GM18508 (cell line): Measurements from ENCODE around the gene DMD.
"Not testable (repeated sequence)": the region's sequence is repeated elsewhere in the genome, so short reads cannot be mapped to it uniquely, and the experiment has no call there.

Source experiments
- ATAC-seq: cut with Tn5 transposase; IDR thresholded peaks from one replicate; pipeline ENCODE4 v1.9.1; 2021; ENCODE audit warnings: moderate number of reproducible peaks; ENCODE audit not compliant: insufficient read depth, unreplicated experiment

The DMD gene

GRCh38 chrX:32873786-32874185, 337.6 kb downstream of the DMD start:
- ATAC-seq, result no peak

GRCh38 chrX:32871636-32872035, 339.7 kb downstream of the DMD start:
- ATAC-seq, result no peak

GRCh38 chrX:32868524-32868895, 342.8 kb downstream of the DMD start:
- ATAC-seq, result no peak

- ATAC-seq, result no peak
Observed at GRCh38 chrX:32867781-32868523, 343.4 kb downstream of the DMD start.

GRCh38 chrX:32852203-32852602, 359.1 kb downstream of the DMD start:
- no peak for ATAC-seq

DNA sequence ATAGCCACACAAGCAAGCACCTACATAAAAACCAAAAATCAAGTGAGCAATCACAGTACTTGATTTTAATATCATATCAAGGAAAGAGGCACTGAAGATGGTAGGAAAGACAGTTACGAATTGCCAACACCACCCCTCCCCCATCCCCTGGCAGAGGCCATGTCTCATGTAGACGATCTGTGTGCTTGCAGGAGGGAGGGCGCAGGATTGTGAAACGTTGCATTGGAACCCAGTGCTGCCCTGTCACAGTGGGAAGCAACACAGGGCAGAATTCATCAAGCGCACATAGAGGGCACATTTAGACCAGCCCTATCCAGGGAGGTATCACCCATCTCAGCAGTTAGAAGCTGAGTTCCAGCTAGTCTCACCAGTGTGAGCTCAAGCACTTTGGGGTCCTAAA, 359.8 kb downstream of the DMD start:
- ATAC-seq, result no peak

DNA sequence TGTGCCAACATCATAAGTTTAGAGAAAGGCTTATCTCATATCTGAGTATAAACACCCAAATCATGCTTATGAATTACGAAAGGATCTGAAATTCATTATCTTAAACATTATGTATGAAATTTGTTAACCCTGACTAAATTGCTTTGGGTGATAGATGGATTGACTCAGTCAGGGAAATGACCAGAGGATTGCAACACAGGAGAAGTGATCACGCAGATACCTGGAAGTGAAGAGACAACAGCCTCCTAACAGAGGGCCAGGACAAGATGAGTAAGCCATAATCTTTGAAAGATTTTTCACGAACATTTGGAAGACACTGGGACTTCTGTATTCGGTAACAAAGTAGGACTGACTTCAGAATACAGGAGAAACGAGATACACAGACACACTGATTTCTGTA, 363.4 kb downstream of the DMD start:
- no peak for ATAC-seq

DNA sequence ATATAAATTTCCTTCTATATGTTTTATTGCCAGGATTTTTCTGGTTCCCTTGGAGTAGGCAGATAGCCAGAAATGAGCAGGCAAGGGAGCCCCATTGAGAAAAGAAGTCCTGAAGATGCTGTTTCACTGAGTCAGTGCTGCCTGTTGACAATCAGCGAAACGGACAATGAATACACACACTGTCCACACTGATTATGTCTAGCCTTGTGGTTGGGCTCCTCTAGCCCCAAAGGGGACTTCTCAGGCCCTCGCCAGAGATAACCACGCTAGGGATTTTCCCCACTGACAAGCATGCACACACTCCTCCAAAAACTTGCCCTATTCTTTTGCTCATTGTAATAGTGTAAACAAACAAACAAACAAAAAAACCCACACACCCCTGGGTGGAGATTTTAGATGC, 369.3 kb downstream of the DMD start:
- no peak for ATAC-seq

DNA sequence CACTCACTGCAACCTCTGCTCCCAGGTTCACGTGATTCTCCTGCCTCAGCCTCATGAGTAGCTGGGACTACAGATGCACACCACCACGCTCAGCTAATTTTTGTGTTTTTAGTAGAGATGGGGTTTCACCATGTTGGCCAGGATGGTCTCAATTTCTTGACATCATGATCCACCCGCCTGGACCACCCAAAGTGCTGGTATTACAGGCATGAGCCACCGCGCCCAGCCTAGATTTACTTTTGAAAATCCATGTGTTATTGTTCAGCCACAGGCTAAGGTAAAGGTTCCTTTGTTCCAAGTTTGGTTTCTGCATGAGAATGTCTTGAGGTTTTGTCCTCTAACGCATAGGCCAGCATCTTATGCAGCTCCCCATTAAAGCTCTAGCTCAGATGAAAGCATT, 371.6 kb downstream of the DMD start:
- ATAC-seq, result no peak

GRCh38 chrX:32825009-32825408, 386.3 kb downstream of the DMD start:
- ATAC-seq, result no peak

- ATAC-seq, result no peak
Observed at GRCh38 chrX:32804034-32804433, 407.3 kb downstream of the DMD start.

DNA sequence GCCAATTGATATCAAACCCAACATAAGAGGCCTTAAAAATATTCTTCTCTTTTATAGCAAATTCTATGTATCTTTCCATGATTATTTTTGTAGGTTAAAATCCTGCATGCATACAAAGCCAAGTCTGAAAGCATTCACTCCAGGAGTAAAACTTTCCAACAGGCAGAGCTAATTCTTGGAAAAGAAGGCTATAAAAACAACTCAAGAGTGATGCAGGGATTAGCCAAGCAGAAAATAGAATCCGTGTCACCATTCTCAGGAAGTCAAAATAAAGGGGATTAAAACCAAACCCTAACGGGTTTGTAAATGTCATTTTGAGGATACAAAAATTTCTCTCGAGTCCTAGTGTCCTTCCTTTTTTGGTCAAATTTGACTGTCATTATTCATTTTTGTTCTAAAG, 412.4 kb downstream of the DMD start:
- ATAC-seq, result no peak

- no peak for ATAC-seq
Observed at GRCh38 chrX:32788936-32789335, 422.4 kb downstream of the DMD start.

DNA sequence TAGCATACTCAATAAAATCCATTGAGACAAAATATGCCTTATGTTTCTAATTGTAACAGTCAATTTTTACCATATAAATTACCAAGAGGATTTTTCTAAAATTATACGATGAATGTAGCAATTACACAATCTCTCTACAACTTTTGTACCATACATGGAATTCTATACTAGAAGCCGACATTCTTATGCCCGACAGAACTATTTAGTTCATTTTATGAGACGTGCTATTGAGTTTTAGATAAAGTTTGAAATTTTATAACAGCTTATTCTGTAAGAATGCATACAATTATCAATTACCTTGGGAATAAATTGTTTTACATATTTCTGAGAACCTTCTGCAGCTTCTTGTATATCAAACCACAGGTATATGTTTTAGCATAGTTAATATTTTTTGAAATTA, 431.2 kb downstream of the DMD start:
- ATAC-seq, result no peak

DNA sequence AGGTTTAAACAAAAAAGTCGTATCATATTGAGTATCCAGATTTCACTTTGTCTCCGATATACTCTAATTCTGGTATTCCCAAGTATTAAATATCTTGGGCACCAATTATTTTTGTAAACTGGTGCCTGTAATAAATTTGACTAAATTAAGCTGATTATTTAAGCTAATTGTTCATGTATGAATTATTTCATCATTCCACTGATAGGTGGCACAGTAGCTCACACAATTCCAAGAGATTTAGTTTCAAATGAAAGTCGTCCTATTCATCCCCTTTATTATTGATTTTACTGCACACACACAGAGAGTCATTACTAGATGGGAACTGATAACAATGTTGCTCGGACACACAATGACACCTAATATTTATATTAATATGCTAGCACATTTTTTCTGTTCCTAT, 432.4 kb downstream of the DMD start:
- no peak for ATAC-seq

GRCh38 chrX:32774966-32775365, 436.4 kb downstream of the DMD start:
- ATAC-seq, result no peak

GRCh38 chrX:32749070-32749469, 462.3 kb downstream of the DMD start:
- no peak for ATAC-seq

- no peak for ATAC-seq
Observed at GRCh38 chrX:32745323-32745722, 466.0 kb downstream of the DMD start.

DNA sequence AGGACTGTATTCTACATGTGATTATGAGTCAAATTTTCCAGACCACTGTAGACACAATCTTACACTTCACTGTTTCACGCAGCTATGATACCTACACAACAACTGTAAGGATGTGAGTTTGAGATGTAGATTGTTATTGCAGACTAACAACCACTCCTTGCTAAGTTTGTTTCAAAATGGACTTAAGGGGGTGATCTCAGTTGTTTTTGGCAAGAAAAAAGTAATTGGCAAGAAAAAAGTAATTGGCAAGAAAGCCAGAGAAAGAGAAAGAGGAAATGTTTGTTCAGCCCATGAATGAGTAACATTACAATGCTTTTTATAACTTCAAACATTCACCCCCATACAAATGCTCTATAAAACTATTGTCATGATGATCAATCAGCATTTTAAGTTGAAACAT, 466.4 kb downstream of the DMD start:
- no peak for ATAC-seq

GRCh38 chrX:32741910-32742309, 469.4 kb downstream of the DMD start:
- ATAC-seq, result no peak

GRCh38 chrX:32708542-32708941, 502.8 kb downstream of the DMD start:
- no peak for ATAC-seq

DNA sequence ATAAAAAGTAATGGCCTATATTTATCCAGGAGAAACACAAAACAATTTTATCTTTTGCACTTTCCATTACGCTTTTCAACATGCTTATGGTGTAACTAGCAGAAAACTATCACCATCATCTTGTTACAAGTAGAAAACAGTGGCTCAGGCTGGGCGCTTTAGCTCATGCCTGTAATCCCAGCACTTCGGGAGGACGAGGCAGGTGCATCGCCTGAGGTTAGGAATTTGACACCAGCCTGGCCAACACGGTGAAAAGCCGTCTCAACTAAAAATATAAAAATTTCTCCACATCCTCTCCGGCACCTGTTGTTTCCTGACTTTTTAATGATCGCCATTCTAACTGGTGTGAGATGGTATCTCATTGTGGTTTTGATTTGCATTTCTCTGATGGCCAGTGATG, 506.0 kb downstream of the DMD start:
- ATAC-seq, result not testable (repeated sequence)

GRCh38 chrX:32687379-32687778, 524.0 kb downstream of the DMD start:
- ATAC-seq, result no peak
